IPS-15b (cell line): ENCODE data around the gene ZCCHC9.

Source experiments
- H3K27me3 ChIP-seq: one replicate; pipeline ENCODE4 v1.6.1; 2013; ENCODE audit warnings: low read length; ENCODE audit not compliant: control insufficient read depth, insufficient read depth
- H3K36me3 ChIP-seq: one replicate; pipeline ENCODE4 v1.6.1; 2013; ENCODE audit warnings: low read length; ENCODE audit not compliant: control insufficient read depth, insufficient read depth
- H3K4me1 ChIP-seq: one replicate; pipeline ENCODE4 v1.6.1; 2013; ENCODE audit warnings: mild to moderate bottlenecking, low read length; ENCODE audit not compliant: control insufficient read depth, insufficient read depth
- H3K4me3 ChIP-seq: one replicate; pipeline ENCODE4 v1.5.1; 2013; ENCODE audit warnings: low read depth, low read length
- H3K9ac ChIP-seq: one replicate; pipeline ENCODE4 v1.6.1; 2013; ENCODE audit warnings: low read depth, mild to moderate bottlenecking, low read length
- H3K9me3 ChIP-seq: one replicate; pipeline ENCODE4 v1.6.1; 2013; ENCODE audit warnings: mild to moderate bottlenecking, low read length; ENCODE audit not compliant: control insufficient read depth, insufficient read depth

ZCCHC9 gene

DNA sequence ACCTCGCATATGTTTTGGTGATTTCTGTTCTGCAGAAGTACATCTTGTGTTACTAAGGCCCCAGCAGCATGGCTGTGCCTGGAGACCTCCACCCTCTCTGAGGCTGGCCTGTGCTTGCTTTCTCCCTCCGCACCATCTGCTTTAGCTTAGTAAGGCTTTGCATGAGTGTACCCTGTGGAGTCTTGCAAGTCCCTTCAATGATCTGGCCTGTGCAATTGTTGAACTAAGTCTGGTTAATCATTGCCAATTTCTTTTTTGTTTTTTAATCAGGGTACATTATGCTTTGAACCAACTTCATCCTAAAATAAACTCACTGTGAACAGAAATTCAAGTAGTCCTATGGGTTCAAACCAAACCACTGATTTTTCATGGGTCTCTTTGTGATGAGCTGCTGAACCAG is 60.2 kb downstream of the ZCCHC9 start:
- H3K4me1 ChIP-seq, result peaks cover 5% of the 10 kb centered on the region
- no peaks in the 10 kb centered on the region for H3K27me3 ChIP-seq
- H3K4me3 ChIP-seq, result no peak overlapping the region
- H3K9me3 ChIP-seq, result no peaks in the 10 kb centered on the region
- H3K36me3 ChIP-seq, result no peaks in the 10 kb centered on the region
- H3K9ac ChIP-seq, result no peak overlapping the region
